HG03097 (cell line): Measurements from ENCODE around the gene KRT6B.
"Not testable (repeated sequence)": the region's sequence is repeated elsewhere in the genome, so short reads cannot be mapped to it uniquely, and the experiment has no call there.

Source experiments
- ATAC-seq: cut with Tn5 transposase; IDR thresholded peaks from one replicate; pipeline ENCODE4 v1.9.1; 2021; ENCODE audit not compliant: unreplicated experiment, low FRiP score

The KRT6B gene

DNA sequence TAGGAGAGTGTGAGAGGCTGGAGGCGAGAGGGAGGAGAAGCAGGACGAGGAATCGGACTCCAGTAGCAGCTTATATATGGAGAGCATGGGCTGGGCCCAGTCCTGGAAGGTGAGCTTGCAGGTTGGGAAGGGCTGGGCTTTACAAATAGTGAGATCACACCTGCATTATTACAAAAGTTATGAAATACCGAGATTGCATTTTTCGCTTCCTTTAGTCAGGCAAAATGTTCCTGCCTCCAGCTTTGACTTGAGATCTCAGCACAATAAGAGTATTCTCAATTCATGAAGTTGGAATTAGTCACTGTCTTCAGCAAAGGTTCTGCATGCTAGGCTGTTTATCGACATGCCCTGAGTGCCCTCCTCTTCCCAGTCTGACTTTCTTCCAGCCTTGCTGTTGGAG lies at the start of gene KRT6B:
TSS of gene KRT6B (minus strand) at position 46 of the 400 bp plus-strand sequence. CDS start 68 bp downstream, outside the sequence.
- no peak for ATAC-seq

DNA sequence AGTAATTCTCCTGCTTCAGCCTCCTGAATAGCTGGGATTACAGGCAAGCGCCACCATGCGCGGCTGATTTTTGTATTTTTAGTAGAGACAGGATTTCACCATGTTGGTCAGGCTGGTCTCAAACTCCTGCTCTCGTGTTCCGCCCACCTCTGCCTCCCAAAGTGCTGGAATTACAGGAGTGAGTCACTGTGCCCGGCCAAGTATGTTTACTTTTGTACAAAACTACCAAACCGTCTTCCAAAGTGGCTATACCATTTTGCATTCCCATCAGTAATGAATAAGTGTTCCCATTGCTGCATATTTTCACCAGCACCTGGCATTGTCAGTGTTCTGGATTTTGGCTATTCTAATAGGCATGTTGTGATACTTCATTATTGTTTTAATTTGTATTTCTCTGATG lies 49.5 kb upstream of the KRT6B start:
- ATAC-seq = no peak

DNA sequence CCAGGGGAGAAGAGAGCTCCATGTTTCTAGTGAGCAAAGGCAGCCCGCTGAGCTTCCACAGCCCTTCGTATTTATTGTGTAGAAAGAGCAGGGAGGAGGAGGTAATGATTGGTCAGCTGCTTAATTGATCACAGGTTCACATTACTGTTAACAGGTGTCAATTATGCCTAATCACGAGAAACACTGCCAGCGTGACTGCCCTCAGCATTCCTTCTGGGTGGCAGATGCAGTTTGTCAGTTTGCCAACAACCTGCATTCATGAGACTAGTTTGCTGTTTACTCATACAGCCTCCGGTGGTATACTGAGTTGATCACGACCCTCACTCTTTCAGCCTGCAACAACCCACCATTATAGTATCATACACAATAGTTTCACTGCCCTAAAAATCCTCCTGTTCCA lies 48.6 kb upstream of the KRT6B start:
- ATAC-seq = not testable (repeated sequence)

DNA sequence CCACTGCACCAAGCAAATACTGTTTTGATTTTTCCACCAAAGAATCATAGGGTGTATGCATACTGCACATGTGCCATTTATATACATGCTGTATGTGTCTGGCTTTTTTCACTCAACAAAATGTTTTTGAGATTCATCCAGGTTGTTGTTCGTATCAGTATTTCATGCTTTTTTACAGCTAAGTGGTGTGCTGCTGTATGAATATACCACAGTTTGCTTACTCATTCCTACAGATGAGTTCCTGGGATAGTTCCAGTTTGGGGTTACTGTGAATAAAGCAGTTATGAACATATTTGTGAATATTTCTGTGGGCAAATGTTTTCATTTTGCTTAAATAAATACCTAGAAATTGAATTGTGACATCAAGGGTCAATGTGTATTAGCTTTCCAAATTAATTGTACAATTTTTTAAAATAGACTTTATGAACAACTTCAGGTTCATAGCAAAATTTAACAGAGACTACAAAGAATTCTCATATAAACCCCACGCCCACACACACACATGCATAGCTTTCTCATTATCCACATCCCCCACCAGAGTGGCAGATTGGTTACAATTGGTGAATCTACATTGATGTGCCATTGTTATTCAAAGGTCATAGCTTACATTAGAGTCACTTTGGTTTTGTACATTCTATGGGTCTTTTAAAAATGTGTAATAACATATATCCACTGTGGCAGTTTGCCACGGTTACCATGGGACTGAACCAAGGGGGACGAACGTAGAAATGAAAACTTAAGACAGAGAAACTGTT lies 48.0 kb upstream of the KRT6B start:
- ATAC-seq = no peak

DNA sequence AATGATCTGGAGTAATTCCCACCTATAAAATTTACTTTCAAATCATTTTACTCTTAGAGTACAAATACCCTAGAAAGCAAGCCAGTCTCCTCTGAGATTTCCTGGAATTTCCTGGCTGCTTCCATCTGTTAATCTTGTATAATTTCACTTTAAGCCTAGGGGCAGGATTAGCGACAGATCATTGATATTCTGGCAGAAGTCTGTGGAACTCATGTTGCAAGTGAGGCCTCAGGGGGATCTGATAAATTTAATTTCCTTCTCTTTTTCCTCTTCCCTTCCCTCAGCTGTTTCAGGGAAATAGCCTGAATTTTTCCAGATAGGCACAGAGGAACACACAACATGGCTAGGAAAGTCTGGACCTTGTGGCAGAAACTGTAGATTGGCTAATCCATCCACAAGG lies 47.0 kb upstream of the KRT6B start:
- ATAC-seq = no peak

DNA sequence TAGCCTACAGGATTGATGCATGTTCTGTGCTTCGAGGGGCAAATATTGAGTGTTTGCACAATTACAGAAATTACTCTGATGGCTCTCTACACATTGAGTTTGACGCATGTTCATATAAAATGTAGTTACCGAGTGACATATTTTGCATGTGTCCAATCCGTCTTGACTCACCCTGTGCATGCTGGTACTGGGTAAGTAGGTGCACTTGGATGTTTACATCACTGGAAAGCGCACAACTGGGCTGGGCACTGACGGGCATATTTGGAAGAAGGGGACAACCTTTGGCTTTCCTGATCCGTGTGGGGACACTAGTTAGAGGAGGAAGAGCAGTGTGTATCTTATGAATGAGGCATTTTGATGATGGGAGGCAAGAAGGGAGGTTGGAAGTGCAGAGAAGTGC lies 46.0 kb upstream of the KRT6B start:
- no peak for ATAC-seq

DNA sequence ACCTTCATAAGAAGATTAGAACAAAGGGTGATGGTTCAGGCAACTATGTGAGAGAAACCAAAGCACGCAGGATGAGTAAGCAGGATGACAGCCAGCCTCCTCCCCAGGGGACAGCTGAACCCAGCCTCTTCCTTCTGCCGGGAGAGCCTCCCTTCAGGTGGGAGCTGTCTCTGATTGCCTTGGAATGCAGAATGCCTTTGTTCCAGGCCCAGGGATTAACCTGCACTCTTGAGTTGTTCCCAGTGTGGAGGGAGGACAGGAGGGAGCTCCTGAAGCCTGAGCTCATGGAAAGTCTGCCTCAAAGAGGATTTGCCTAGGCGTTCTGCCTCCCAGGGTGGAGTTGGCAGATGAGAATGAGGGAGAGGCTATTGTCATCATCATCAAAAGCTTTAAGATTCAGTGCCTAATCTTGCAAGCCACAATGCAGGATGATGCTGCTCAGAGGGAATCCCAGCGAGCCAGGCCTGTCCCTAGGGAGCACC lies 44.7 kb upstream of the KRT6B start:
- ATAC-seq = no peak

DNA sequence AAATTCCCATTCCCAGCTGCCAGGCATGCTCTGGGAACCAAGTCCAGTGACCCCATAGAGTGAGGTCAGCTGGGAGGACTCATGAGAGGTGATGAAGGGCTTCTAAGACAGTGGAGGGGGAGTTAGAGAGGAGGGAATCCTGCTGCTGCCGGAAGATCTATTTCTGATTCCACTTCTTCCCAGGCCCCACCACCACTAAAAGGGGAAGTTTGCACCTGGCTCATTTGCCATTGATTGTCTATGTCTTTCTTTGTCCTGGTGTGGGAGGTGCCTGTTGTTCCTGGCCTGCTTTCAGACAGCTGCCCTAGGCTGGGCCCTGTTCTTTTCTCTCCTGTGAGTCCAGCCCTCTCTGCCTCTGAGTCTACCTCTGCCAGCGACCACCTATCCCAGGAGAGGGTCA lies 44.1 kb upstream of the KRT6B start:
- ATAC-seq = no peak

DNA sequence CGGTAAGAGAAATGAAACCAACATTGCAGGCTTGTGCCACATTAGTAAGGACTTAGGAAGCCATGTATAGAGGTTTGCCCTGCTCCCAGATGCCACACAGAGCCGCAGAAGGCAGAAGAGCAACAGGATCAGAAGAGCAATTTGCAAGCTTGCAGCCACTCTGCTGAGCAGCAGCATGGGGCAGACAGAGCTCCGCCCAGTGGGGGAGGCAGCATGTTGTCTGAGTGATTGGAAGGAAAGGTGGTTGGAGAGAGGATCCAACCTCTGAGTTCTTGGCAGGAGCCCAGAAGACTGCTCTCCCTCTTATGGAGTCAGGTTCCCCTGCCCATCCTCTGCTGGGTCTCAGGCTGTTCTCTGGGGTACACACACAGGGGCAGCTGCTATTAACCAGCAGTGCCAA lies 43.4 kb upstream of the KRT6B start:
- no peak for ATAC-seq

DNA sequence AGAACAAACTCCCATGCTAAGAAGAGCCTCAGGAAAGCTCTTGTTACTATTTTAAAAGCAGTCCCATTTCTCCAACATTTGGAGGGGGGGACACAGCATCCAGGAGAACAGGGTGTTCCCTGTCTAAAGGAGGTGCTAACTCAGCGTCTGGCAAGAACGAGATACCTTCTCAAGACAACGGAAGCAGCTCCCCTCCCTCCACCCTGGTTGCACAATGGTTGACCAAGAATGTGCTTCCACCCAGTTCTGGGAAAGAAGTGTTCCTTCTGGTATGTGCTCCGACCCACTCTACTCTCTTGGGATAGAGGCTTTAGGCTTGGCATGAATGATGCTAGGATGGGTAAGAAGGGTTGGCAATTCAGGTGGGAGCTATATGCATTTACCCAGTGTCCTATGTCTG lies 42.6 kb upstream of the KRT6B start:
- no peak for ATAC-seq

DNA sequence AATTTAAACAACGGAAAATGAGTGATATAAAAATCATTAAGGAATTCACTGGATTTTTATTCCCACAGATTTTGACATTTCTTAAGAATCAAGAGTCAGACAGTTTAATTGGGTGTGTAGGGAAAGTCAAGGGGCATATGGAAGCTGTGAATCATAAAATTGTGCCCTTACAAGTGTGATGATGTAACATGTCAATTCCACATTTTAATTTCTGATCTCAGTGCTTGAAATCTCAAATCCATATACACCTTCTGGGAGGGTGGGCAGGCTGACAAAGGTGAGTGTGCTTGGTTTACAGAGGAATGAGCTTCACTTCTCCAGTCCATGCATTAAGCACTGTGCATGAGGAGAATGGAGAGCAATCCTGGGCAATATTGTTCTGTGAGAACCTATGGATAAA lies 42.2 kb upstream of the KRT6B start:
- ATAC-seq = no peak

DNA sequence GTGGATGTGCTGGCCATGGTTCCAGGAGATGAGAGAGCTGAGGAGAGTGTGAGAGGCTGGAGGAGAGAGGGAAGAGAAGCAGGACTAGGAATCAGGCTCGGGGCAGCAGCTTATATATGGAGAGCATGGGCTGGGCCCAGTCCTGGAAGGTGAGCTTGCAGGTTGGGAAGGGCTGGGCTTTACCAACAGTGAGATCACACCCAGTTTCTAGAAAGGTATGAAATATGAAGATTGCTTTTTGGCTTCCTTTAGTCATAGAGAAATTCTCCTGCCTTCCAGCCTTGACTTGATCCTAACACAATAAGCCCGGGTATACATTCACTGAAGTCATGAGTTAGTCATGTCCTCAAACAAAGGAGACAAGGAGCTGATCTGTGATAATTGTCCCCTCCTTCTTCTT lies 41.2 kb upstream of the KRT6B start, which contains the start of gene KRT6A:
TSS of gene KRT6A (minus strand) at position 86 of the 400 bp plus-strand sequence. CDS start at position 17, 69 bp downstream.
- no peak for ATAC-seq

DNA sequence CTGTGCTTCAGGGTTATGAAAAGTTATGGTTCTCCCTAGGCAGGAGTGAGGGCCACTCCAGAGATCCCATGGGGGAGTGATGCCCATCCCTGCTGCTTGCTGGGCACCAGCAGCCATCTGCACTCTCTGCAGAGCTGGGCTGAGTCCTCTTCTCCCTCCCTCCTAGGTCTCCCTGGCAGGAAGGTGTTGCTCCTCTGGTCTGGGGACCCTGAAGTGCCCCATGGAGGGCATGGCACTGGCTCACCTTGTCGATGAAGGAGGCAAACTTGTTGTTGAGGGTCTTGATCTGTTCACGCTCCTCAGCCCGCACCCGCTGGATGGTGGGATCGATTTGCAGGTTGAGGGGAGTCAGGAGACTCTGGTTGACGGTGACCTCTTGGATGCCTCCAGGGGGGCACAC lies 40.5 kb upstream of the KRT6B start:
- not testable (repeated sequence) for ATAC-seq

DNA sequence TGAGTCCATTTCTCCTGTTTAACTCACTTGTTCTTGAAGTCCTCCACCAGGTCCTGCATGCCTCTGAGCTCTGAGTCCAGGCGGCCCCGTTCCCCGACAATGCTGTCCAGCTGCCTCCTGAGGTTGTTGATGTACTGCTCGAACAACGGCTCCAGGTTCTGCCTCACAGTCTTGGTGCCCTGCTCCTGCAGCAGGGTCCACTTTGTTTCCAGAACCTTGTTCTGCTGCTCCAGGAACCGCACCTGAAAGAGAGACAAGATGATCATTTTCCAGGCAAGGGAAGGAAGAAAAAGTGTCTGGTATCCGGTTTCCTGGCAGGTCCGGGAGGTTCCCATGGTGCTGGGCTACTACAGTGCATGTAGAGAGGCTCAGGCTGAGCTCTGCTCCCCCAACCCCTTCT lies 39.5 kb upstream of the KRT6B start:
- ATAC-seq = not testable (repeated sequence)

DNA sequence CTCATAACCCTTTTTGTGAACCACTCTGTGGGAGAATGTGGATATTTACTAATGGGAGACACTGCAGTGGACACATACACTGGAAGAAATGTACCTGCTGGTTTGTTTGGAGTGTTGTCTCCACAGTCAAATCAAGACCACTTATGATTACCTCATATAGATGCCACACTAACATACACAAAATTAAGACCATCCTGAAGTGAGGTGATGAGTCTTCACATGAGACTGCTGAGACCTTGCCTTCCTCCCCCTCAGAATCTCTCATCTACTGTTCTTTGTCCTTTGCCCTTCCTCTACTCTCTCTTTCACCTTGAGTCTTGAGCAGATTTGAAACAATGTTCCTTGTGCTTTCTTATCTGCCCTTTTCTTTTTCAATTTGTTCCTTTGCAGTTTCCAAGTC lies 36.8 kb upstream of the KRT6B start:
- no peak for ATAC-seq

DNA sequence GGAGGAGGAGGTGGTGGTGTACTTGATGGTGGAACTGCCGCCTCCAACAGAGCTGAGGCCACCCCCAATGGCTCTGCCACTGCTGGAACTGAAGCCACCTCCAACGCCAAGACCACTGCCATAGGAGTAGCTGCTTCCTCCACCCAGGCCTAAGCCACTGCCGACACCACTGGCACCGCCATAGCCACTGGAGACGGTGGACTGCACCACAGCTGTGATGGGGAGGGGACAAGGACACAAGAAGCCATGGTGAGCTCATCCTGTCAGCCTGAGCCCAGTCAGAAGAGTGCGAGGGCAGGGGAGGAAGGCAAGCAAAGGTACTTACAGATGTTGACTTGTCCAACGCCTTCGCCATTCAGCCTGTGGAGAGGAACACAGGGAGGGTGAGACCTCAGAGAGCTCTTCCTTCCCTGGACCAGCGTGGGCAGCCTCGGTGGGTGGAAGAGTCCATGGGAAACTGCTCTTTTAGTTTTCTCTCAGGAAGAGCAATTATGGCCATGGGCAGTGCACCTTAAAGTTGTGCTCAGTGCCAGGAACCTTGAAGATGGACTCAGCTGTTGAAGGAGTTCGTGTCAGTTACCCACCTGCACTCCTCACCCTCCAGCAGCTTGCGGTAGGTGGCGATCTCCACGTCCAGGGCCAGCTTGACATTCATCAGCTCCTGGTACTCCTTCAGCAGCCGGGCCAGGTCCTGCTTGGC lies 35.9 kb upstream of the KRT6B start:
- not testable (repeated sequence) for ATAC-seq

DNA sequence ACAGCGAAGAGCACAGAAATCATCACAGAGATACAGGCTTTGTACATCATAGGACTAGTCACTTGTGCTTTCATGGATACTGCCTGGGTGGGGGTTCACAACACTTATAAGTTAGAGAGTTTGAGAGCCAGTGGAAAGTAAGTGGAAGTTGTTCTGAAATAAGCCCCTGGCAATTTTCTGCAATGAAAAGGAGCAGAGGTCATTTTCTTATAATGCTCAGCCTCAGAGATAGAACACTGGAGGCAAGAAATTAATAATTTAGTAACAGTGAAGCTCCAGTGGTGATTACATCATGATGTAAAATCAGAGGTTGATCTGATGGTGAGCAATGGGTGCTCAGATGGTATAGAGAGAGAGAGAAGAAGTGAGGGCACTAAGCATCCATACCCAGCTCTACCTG lies 35.3 kb upstream of the KRT6B start:
- ATAC-seq = no peak

DNA sequence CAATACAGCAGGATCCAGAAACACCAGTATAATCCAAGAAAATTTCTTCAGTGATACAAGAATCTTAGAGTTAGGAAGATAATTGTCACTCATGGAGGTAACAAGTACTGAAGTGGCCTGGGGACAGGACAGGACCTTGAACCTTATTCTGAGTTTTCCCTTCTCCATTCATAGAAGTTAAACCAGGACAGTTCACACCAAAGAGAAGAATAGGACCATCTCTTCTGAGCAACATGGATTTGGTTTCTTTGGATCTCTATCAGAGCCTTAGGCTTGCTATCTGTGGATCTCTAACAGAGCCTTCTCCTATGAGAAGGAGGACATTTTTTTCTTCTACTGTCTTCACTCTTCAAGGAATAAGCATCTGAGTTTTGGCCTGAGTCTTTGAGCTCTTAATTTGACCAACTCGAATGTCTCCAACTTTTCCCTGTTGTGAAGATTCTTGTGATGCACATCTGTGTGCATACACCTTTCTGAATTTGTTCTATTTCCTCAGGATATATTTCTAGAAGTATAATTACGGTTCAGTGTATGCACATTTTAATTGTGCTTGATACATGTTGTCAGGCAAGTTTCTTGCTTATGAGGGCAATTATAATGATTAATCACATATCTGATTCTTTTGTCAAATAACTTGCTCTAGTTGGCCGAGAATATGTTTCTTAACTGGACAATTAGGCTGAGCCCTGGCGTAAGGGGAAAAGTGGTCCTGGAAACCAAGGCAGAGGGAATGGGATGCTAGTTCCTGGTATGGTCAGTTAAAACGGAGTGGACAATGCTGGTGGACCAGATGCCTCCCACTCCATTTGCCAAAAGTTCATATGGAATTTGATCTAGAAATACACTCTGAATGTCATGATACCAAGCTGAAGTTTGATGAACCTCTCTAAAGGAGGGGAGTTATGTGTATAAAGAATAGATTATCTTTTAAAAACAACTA lies 34.5 kb upstream of the KRT6B start:
- no peak for ATAC-seq

DNA sequence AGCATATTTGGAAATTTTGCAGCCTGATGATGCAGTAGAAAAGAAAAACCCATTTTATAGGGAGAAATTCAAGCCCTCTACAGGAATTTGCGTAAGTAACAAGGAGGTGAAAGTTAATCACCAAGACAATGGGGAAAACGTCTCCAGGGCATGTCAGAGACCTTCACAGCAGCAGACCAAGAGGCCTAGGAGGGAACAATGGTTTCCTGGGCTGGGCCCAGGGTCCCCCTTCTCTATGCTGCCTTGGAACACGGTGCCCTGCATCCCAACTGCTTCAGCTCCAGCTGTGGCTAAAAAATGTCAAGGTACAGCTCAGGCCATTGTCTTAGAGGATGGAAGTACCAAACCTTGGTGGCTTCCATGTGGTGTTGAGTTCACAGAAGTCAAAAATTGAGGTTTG lies 28.1 kb upstream of the KRT6B start:
- ATAC-seq = no peak

DNA sequence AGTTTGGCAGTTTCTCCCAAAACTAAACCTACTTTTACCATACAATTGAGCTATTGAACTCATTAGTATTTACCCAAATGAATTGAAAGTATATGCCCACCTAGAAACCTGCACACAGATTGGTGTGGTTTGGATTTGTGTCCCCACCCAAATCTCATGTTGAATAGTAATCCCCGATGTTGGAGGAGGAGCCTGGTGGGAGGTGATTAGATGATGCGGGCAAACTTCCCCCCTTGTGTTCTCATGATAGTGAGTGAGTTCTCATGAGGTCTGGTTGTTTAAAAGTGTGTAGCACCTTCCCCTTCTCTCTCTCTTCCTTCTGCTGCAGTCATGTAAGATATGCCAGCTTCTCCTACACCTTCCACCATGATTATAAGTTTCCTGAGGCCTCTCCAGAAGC lies 25.7 kb upstream of the KRT6B start:
- ATAC-seq = no peak

DNA sequence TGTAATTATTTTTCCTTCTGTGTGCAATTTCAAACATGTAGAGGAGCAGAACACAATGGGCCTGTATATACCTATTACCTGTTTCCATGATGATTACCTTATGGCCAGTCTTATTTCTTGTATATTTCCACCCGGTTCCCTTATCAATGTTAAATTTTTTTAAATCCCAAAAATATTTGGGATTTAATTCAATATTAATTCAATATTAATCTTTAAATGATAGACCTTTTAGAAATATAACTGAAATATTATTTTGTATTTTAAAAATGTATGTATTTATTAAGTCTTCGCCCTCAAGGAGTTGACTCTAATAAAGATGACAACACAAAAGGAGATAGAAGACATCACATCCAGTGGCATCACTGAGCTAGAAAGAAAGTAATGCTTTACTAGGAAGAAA lies 22.3 kb upstream of the KRT6B start:
- no peak for ATAC-seq
